LNCAP (cell line): ENCODE data around the gene DNAJA2.

Source experiments
- TF ChIP-seq, protein P1 (sequence below): fragments of 450-650 bp; IDR thresholded peaks from 2 replicates; pipeline ENCODE4 v1.5.1; 2017; ENCODE audit warnings: mild to moderate bottlenecking

The DNAJA2 gene

DNA sequence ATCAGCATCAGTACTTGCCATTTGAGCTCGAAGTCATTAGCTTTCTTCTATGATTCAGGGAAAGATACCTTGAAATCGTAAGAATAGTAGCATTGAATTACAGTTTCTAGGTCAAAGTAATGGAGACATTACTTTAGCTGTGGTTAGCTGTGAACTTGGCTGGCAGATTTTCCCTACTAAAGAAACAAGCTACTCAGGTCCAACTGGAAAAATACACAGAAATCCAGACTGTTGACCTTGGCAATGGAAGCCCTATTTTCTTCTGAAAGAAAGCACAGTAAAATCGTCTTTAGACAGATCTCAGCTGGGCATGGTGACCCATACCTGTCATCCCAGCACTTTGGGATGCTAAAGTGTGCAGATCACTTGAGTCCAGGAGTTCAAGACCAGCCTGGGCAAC is 13.4 kb upstream of the DNAJA2 start:
- TF ChIP-seq, protein P1, sequence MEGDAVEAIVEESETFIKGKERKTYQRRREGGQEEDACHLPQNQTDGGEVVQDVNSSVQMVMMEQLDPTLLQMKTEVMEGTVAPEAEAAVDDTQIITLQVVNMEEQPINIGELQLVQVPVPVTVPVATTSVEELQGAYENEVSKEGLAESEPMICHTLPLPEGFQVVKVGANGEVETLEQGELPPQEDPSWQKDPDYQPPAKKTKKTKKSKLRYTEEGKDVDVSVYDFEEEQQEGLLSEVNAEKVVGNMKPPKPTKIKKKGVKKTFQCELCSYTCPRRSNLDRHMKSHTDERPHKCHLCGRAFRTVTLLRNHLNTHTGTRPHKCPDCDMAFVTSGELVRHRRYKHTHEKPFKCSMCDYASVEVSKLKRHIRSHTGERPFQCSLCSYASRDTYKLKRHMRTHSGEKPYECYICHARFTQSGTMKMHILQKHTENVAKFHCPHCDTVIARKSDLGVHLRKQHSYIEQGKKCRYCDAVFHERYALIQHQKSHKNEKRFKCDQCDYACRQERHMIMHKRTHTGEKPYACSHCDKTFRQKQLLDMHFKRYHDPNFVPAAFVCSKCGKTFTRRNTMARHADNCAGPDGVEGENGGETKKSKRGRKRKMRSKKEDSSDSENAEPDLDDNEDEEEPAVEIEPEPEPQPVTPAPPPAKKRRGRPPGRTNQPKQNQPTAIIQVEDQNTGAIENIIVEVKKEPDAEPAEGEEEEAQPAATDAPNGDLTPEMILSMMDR, result no peak

DNA sequence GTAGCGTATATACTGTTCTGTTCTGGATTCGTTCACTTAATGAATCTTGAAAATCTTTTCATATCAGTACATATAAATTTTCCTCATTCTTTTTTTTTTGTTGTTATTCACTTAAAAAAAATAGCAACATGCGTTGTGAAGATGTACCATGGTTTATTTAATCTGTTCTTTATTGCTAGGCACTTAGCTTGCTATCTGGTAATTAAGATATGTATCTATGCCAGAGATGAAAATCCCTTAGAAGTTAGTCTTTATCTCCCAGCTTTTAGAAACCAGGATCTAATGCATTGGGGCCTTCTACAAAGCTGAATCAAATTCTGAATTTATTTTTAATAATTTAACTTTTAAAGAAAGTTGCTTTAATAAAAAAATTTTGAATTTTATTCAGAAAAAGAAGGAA is 13.0 kb upstream of the DNAJA2 start:
- TF ChIP-seq, protein P1, result no peak

DNA sequence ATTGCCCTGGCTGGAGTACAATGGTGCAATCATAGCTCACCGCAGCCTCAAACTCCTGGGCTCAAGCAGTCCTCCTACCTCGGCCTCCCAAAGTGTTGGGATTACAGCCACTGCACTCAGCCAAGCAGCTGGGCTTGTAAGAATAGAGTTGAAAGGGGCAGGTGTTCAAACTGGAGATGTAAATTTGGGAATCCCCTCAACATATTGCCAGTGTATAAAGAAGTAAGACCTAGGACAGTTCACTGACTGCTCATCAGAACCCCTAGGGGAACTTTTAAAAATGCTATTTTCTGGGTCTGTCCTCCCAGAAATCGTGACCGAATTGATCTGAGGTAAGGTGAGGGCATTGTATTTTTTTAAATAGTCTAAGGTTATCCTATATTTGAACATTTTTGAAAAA is 8.9 kb upstream of the DNAJA2 start:
- TF ChIP-seq, protein P1, result no peak

DNA sequence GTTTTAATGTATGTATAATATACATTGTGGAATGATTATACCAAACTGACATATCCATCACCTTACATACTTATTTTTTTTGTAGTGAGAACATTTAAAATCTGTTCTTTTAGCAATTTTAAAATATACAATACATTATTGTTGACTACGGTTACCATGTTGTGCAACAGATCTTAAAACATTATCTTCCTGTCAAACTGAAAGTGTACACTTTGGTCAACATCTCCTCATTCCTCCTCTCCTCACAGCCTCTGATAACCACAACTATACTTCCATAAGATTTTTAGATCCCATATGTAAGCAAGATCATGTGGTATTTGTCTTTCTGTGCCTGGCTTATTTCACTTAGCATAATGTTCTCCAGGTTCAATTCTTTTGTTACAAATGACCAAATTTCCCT is 7.5 kb upstream of the DNAJA2 start:
- TF ChIP-seq, protein P1, result no peak

DNA sequence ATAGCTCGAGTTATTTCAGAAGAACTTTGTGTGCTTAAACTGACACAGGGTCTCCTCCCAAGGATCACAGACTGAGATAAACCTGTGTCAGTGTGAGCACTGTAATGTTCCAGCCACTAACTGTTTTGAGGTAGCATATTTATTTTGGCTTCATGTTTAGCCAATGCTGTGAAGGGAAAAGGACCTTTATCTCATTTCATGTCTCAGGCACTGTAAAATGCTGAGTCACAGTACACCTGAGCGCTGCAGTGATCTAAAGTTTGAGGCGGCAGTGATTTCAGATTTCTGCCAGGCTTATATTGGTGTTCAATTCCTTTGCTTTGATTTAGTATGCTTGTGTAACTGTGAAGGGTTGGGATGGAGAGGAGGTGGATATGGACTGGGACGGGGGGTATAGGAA is 3.1 kb upstream of the DNAJA2 start:
- TF ChIP-seq, protein P1, result no peak

DNA sequence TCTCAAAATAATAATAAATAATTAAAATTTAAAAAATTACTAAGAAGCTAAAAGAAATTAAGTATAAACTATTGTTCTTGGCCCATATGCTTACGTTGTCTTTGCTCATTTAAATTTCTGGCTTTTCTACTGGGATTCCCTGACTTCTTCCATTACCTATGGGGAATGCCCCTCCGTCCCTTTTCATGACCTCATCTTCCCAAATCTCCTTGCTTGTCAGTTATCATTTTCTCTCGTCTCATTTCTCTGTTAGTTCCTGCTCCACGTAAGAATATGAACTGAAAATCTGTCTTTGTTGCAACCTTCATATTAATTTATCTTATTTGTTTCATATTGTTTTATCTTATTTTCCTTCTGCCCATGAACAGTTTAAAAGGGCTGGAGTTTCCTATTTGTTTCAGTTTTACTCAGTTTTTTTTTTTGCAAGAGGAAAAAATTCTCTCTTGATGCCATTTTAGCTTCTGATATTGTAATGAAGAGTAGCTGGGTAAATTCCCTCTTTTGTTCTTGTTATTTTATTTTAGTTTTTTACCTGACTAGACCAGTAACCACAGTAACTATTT is 2.5 kb upstream of the DNAJA2 start:
- TF ChIP-seq, protein P1, result no peak

DNA sequence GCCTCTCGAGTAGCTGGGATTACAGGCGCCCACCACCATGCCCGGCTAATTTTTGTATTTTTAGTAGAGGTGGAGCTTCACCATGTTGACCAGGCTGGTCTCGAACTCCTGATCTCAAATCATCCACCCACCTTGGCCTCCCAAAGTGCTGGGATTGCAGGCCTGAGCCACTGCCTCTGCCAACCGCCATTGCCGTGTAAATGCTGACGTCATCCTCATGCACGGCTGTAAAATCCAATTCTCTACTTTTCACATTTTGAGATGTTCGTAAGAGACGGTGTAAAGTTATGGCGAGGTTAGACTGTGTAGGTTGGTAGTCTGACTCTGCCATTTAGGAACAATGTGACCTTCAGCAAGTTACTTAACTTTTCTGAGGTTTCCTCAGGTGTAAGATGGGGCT is 1.7 kb upstream of the DNAJA2 start:
- TF ChIP-seq, protein P1, result no peak

DNA sequence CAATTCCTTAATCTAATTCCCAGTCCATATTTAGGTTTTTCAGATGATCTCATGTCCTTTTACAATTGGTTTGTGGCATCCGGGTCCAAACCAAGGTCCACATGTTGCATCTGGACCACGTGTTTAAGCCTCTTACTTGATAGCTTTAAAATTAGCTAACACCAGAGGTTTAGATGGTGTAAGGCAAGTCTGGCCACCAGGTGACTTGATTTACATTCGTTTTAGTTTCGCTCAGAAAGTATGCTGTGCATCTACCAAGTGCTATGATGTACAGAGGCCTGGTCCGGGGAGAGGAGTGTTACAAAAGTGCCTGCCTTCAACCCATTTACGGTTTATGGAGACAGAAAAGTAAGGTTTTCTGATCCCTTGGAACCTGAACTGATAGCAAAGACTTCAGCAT is 878 bp upstream of the DNAJA2 start:
- TF ChIP-seq, protein P1, result no peak
